ENCODE measurements around the gene CBLB.

The CBLB gene

GRCh38 chr3:105866656-105867653 lies 1.9 kb downstream of the CBLB start:
- H2AFZ ChIP-seq (ENCODE audit: low read length), result no peak overlapping the region
- no peaks in the 10 kb centered on the region for H3K9me2 ChIP-seq (replicated peaks; ENCODE audit: low read depth, low read length)
- TF ChIP-seq, protein P1, sequence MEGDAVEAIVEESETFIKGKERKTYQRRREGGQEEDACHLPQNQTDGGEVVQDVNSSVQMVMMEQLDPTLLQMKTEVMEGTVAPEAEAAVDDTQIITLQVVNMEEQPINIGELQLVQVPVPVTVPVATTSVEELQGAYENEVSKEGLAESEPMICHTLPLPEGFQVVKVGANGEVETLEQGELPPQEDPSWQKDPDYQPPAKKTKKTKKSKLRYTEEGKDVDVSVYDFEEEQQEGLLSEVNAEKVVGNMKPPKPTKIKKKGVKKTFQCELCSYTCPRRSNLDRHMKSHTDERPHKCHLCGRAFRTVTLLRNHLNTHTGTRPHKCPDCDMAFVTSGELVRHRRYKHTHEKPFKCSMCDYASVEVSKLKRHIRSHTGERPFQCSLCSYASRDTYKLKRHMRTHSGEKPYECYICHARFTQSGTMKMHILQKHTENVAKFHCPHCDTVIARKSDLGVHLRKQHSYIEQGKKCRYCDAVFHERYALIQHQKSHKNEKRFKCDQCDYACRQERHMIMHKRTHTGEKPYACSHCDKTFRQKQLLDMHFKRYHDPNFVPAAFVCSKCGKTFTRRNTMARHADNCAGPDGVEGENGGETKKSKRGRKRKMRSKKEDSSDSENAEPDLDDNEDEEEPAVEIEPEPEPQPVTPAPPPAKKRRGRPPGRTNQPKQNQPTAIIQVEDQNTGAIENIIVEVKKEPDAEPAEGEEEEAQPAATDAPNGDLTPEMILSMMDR (conservative IDR thresholded peaks at IDR 0.05; ENCODE audit: low read length), result no peak
- TF ChIP-seq EZH2phosphoT487 (IDR thresholded peaks at IDR 0.05; ENCODE audit: borderline replicate concordance), result no peak
- peaks cover 11% of the 10 kb centered on the region for H4K20me1 ChIP-seq (ENCODE audit: insufficient read depth, low read length, poor library complexity, severe bottlenecking)
- H3K9ac ChIP-seq (ENCODE audit: low read depth, low read length, poor library complexity, severe bottlenecking), result peak overlapping the region; percentile 85
- no peaks in the 10 kb centered on the region for H3K27me3 ChIP-seq (ENCODE audit: insufficient read depth, low read length, poor library complexity, severe bottlenecking)
- no peaks in the 10 kb centered on the region for H3K36me3 ChIP-seq (ENCODE audit: insufficient read depth, low read length)
- peak overlapping the region; percentile 96 for H3K4me2 ChIP-seq (ENCODE audit: low read depth, low read length, poor library complexity, severe bottlenecking)
- peaks cover 37% of the 10 kb centered on the region for H3K79me2 ChIP-seq (ENCODE audit: insufficient read depth, low read length)
- no peaks in the 10 kb centered on the region for H3K9me3 ChIP-seq (ENCODE audit: insufficient read depth, low read depth, low read length)
- peak overlapping the region; percentile 95 for H3K4me3 ChIP-seq (ENCODE audit: low read length, poor library complexity, severe bottlenecking)
- H3K4me1 ChIP-seq (ENCODE audit: insufficient read depth, low read length, poor library complexity, severe bottlenecking), result peaks cover 49% of the 10 kb centered on the region
- H3F3A ChIP-seq (ENCODE audit: low read depth), result no peaks in the 10 kb centered on the region

DNA sequence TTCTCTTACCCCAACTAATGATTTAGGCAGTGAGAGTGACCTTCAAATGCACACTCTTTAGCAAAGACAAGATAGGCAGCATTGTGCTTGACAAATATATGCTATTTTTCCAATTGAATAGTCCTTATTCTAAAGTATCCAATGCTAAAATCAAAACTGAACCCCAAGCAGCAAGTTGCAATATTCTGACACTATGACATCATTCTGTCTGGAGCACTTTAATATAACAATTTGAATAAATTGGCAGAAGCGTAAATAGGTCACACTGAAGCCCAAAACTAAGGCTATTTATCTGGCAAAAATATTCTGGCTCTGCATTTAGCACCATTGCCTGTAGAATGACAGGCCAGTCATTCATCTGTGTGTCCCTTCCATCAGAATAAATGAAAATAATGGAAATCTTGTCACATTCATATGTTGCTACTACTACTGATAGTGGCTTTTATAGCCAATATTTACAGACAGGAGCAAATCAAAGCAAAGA lies 2.9 kb downstream of the CBLB start:
- Histone ChIP-seq H3K4me2 (ENCODE audit: low read depth, low read length, poor library complexity, severe bottlenecking) (peak overlapping the region; percentile 96), H3K36me3 (ENCODE audit: insufficient read depth, low read length) (no peaks in the 10 kb centered on the region), H3K9me2 (replicated peaks; ENCODE audit: low read depth, low read length) (no peaks in the 10 kb centered on the region), H2AFZ (ENCODE audit: low read length) (no peak overlapping the region), H3F3A (ENCODE audit: low read depth) (no peaks in the 10 kb centered on the region), H3K9ac (ENCODE audit: low read depth, low read length, poor library complexity, severe bottlenecking) (no peak overlapping the region), H4K20me1 (ENCODE audit: insufficient read depth, low read length, poor library complexity, severe bottlenecking) (peaks cover 11% of the 10 kb centered on the region), H3K27me3 (ENCODE audit: insufficient read depth, low read length, poor library complexity, severe bottlenecking) (no peaks in the 10 kb centered on the region), H3K79me2 (ENCODE audit: insufficient read depth, low read length) (peaks cover 37% of the 10 kb centered on the region), H3K9me3 (ENCODE audit: insufficient read depth, low read depth, low read length) (no peaks in the 10 kb centered on the region), H3K4me1 (ENCODE audit: insufficient read depth, low read length, poor library complexity, severe bottlenecking) (peaks cover 54% of the 10 kb centered on the region), H3K4me3 (ENCODE audit: low read length, poor library complexity, severe bottlenecking) (peak overlapping the region; percentile 95)
- TF ChIP-seq, protein P1 (conservative IDR thresholded peaks at IDR 0.05; ENCODE audit: low read length), result no peak
- TF ChIP-seq EZH2phosphoT487 (IDR thresholded peaks at IDR 0.05; ENCODE audit: borderline replicate concordance), result no peak

DNA sequence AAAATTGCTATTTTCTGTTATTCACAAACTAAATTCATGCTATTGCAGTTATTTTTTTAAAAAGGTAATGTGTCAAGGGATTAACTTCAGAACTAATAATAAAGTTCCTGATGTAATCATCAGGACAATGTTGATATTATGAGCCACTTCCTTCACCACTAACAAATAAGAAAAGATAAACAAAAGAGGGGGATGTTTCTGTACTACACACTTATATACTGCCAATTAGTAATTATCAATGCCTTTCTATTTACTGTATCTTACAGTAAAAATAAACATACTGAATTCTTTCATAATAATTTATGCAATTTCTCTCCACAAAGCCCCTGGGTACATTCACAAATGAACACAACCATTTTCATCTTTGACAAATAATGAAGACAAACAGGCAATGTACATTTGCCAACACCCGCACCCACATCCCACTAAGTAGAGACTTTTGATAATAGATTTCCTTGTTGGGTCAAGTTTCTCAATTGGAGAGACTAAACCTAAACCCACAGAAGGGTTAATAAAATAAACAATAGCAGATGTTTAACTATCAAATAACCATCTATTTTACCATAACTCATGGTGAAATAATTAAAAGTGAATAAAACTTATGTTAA lies 3.7 kb downstream of the CBLB start:
- Histone ChIP-seq H3F3A (ENCODE audit: low read depth) (no peaks in the 10 kb centered on the region), H3K27me3 (ENCODE audit: insufficient read depth, low read length, poor library complexity, severe bottlenecking) (no peaks in the 10 kb centered on the region), H4K20me1 (ENCODE audit: insufficient read depth, low read length, poor library complexity, severe bottlenecking) (peaks cover 11% of the 10 kb centered on the region), H3K79me2 (ENCODE audit: insufficient read depth, low read length) (peaks cover 42% of the 10 kb centered on the region), H2AFZ (ENCODE audit: low read length) (no peak overlapping the region), H3K9me3 (ENCODE audit: insufficient read depth, low read depth, low read length) (no peaks in the 10 kb centered on the region), H3K4me3 (ENCODE audit: low read length, poor library complexity, severe bottlenecking) (peak overlapping the region; percentile 95), H3K36me3 (ENCODE audit: insufficient read depth, low read length) (no peaks in the 10 kb centered on the region; the same call in 1 of the 2 replicates), H3K4me2 (ENCODE audit: low read depth, low read length, poor library complexity, severe bottlenecking) (peak overlapping the region; percentile 96), H3K4me1 (ENCODE audit: insufficient read depth, low read length, poor library complexity, severe bottlenecking) (peaks cover 55% of the 10 kb centered on the region), H3K9ac (ENCODE audit: low read depth, low read length, poor library complexity, severe bottlenecking) (no peak overlapping the region), H3K9me2 (replicated peaks; ENCODE audit: low read depth, low read length) (no peaks in the 10 kb centered on the region)
- TF ChIP-seq, protein P1 (conservative IDR thresholded peaks at IDR 0.05; ENCODE audit: low read length), result no peak
- no peak for TF ChIP-seq EZH2phosphoT487 (IDR thresholded peaks at IDR 0.05; ENCODE audit: borderline replicate concordance)
